IPS DF 6.9 (cell line): ENCODE measurements around the gene TRIM44.

ENCODE experiments used
- DNase-seq: peaks from one replicate; pipeline ENCODE4 v3.0.0-alpha.2; 2013; ENCODE audit warnings: low read depth, low spot score
- H3K27ac ChIP-seq: one replicate; pipeline ENCODE4 v1.5.1; 2013; ENCODE audit warnings: low read length, control low read depth
- H3K27me3 ChIP-seq: 2 replicates; pipeline ENCODE4 v1.6.1; 2013; ENCODE audit warnings: mild to moderate bottlenecking, low read length; ENCODE audit not compliant: control insufficient read depth, insufficient read depth
- H3K36me3 ChIP-seq: 2 replicates; pipeline ENCODE4 v1.6.1; 2013; ENCODE audit warnings: low read length; ENCODE audit not compliant: control insufficient read depth, insufficient read depth
- H3K4me1 ChIP-seq: 2 replicates; pipeline ENCODE4 v1.6.1; 2013; ENCODE audit warnings: low read length; ENCODE audit not compliant: control insufficient read depth, insufficient read depth
- H3K4me3 ChIP-seq: 2 replicates; pipeline ENCODE4 v1.5.1; 2013; ENCODE audit warnings: mild to moderate bottlenecking, low read length
- H3K9me3 ChIP-seq: 2 replicates; pipeline ENCODE4 v1.6.1; 2013; ENCODE audit warnings: low read length, inconsistent platforms; ENCODE audit not compliant: control insufficient read depth, insufficient read depth
- WGBS: extraction: QIAGEN DNeasy Blood & Tissue Kit; methylation state at CpG from one replicate; pipeline ENCODE4 v1.1.7; 2013; ENCODE audit warnings: mixed read lengths, missing lambda C conversion rate; ENCODE audit not compliant: insufficient read length, insufficient coverage; 5-methylcytosine and 5-hydroxymethylcytosine counted together

The TRIM44 gene

DNA sequence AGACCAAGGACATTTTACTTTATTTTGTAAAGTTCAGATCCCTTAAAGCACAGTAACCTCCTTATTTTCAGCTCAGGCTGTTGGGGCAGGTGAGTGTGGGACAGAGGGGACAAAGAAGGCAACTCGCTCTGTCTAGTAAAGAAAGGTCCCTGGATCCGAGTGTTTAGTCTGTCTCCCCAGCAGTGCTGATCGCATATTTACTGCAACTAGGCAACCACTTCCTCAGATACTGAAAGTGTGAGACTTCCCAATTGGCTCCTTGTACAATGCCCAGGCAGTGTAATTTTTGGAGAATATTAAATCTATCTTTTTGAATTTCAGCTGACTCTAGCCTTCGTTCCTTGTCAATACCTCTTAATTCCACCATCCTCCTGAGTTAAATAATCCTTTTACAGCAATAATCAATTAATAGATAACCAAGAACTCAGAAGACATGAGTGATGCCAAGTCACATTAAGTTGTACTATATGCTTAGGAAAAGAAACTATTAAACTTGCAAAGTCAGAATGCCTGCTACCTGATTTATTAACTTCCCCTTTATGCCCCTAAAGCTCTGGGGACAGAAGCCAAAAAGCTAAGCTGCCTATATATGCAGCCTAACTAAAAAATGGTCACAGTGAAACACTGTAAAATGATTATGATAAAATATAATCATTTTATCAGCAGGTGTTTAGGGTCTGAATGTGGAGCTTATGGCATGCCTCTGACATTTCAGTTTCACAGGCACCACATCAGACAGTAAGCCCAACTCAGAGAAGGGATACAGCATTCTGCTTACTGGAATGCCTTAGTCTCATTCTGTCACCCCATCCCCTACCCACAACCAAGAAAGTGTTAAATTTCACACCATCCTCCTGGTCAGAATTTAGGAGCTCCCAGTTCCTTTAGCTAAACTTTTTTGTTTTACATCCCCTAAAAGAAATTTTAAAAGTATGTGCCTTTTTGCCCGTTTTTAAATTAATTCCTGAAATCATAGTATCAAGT, 138.7 kb downstream of the TRIM44 start:
- Histone ChIP-seq H3K4me1 (no peaks in the 10 kb centered on the region), H3K27ac (no peak overlapping the region), H3K27me3 (no peaks in the 10 kb centered on the region), H3K36me3 (no peaks in the 10 kb centered on the region), H3K9me3 (no peaks in the 10 kb centered on the region), H3K4me3 (no peak overlapping the region)
- no CpG with 5 or more reads among the region's 5 CpGs for WGBS
- no peak for DNase-seq

DNA sequence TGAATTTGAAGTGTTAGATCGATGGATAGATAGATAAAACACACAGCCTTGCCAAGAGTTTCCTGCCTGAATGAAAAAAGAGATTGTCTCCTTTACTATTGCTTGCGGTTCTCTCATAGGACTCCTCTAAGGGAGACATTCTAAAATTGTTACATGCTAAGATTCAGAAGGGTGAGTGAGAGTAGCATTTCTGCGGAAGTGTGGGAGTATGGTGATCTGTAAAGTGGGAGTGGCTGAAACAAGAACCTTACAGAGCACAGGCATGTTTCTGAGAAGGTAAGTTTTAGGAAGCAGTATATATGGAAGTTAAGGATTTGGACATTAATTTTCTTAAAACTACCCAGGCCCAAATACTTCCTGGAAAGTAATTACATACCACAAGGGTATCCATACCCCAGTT, 139.6 kb downstream of the TRIM44 start:
- Histone ChIP-seq H3K4me3 (no peak overlapping the region), H3K27ac (no peak overlapping the region), H3K27me3 (no peaks in the 10 kb centered on the region), H3K4me1 (no peaks in the 10 kb centered on the region), H3K9me3 (no peaks in the 10 kb centered on the region), H3K36me3 (no peaks in the 10 kb centered on the region)
- no CpG with 5 or more reads among the region's 3 CpGs for WGBS
- DNase-seq = no peak

DNA sequence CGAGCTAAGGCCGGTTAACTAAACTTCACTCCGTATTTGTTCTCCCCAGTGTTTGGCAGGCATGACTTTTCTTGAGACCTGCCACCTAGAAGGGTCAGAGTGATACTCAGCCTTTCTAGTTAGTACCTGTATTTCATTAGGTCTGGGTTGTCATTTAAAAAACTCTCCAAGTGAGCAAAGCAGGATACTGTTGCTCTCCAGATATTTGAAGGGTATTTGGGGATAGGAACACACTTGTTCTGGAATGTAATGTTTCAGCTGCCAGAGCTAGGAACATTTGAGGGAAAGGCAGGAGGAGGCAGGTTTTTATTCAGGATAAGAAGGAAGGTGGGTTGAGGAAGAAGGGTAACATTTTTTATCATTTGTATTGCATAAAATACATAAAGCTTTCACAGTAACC, 140.1 kb downstream of the TRIM44 start:
- no peaks in the 10 kb centered on the region for H3K4me1 ChIP-seq
- no peaks in the 10 kb centered on the region for H3K9me3 ChIP-seq
- no peak overlapping the region for H3K4me3 ChIP-seq
- H3K27me3 ChIP-seq = no peaks in the 10 kb centered on the region
- no peak for DNase-seq
- no peak overlapping the region for H3K27ac ChIP-seq
- no CpG with 5 or more reads among the region's 3 CpGs for WGBS
- no peaks in the 10 kb centered on the region for H3K36me3 ChIP-seq

DNA sequence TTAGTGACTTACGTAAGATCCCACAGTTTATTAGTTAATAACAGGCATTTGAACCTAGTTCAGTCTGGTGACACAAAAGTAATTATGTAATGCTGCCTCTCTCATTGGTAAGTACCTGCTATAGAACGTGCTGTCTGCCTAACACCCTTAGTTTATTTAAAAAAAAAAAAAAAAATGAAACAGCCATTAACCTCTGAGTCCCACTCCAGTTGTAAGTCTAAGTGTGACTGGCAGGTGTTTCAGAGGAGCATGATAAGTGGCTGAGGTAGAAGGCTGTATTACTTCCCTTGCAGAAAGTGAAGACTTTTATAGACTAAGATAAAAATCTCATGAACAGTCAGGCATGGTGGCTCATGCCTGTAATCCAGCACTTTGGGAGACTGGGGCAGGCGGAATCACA, 140.5 kb downstream of the TRIM44 start:
- H3K36me3 ChIP-seq = no peaks in the 10 kb centered on the region
- H3K27me3 ChIP-seq = no peaks in the 10 kb centered on the region

DNA sequence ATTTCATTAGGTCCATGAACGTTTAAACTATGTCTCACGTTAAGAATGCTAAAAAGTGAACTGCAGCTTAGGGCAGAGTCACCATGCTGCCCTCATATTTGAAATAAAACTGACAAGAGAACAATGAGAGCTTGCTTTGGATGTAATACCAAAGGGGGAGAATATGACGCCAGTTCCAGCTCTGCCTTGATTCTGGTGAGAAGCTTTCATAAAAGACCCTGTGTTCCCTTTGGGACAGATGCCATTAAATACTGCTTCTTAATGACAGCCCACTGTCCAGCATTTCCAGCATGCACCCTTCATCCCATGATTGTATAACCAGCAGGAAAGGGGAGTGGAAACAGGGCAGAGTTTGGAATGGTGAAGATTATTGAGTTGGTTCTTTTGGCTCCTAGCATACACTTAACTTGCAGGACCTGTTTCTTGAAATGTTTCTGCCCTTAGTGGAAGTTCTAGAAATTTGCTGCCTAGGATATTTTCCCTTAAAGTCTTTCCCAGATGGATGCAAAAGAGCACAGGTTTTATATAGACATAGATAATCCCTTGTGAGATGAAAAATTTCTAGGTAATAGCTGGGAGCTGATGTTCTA, 142.0 kb downstream of the TRIM44 start:
- Histone ChIP-seq H3K4me1 (no peaks in the 10 kb centered on the region), H3K27me3 (no peaks in the 10 kb centered on the region), H3K36me3 (no peaks in the 10 kb centered on the region), H3K27ac (no peak overlapping the region), H3K4me3 (no peak overlapping the region), H3K9me3 (no peaks in the 10 kb centered on the region)
- WGBS = no CpG with 5 or more reads among the region's 3 CpGs
- no peak for DNase-seq

More for the DNA sequence above, 140.5 kb downstream of the TRIM44 start:
- Histone ChIP-seq H3K9me3 (no peaks in the 10 kb centered on the region), H3K27ac (no peak overlapping the region), H3K4me1 (no peaks in the 10 kb centered on the region), H3K4me3 (no peak overlapping the region)
- no CpG with 5 or more reads among the region's 3 CpGs for WGBS
- no peak for DNase-seq

DNA sequence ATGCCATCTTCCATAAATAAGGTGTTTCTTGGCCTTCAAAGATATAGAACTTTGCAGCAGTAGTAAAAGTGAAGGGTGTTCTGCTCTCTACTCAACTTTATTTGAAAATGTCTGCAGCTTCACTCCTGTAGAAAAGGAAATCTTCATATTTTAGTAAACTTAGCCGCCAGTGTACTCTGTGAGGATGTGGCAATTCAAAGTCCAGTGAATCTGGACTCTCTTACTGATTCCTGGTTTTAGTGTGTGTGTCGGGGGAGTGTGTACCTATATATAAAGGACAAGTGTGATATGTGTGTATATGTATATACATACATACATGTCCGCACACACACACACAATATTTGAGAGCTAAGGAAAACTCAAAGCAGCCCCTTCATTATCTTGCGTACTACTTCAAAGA, 147.0 kb downstream of the TRIM44 start:
- Histone ChIP-seq H3K36me3 (no peaks in the 10 kb centered on the region), H3K4me3 (no peak overlapping the region), H3K27ac (no peak overlapping the region), H3K27me3 (no peaks in the 10 kb centered on the region), H3K4me1 (no peaks in the 10 kb centered on the region), H3K9me3 (no peaks in the 10 kb centered on the region)
- WGBS = no CpG with 5 or more reads among the region's 4 CpGs
- no peak for DNase-seq

DNA sequence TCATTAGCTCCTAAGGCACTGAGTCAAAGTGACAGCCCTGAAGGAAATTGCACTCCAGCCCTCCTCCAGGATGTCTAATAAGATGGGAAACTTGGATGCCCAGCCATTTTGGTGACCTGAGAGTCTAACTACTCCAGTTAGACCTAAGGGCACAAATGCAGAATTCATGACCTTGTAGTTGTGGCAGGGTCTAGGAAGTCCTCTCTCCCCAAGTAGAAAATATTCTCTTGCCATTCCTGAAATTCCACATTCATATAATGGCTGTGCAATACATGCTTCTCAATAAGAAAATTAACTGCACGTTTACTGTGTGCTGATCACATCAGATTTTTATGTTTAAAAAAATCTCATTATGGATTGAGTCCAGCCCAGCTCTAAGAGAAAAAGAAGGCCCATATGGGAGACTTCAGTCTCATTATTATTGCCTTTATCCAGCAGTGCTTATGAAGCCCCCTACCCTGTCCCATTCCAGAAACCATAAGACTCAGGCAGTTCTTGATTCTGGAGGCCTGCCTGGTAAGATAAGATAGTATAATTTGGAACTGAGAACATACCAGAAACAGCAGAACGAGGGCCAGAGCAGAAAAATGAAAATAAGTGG, 147.6 kb downstream of the TRIM44 start:
- Histone ChIP-seq H3K27ac (no peak overlapping the region), H3K27me3 (no peaks in the 10 kb centered on the region; the same call in 1 of the 2 replicates), H3K36me3 (no peaks in the 10 kb centered on the region), H3K4me1 (no peaks in the 10 kb centered on the region), H3K4me3 (no peak overlapping the region), H3K9me3 (no peaks in the 10 kb centered on the region)
- DNase-seq = no peak
- no CpG with 5 or more reads among the region's 2 CpGs for WGBS

DNA sequence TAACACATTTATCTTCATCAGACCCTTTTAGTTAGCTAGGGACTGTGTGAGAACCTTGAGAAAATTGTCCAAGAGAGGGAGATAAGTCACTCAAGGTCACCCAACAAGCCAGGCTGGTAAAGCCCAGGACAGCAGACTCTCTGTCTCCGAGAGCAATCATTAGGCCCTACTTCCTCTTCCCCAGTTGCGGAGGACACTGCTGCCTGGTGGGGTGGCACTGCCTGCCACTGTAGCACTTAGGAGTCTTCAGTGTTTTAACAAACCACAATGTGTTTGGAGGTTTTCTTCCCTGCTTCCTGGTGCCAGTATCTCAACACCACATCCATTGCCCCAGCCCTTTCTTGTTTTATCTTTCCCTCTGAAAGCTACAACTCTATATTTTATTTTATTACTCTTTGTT, 149.2 kb downstream of the TRIM44 start:
- H3K27ac ChIP-seq = no peak overlapping the region
- H3K4me3 ChIP-seq = no peak overlapping the region
- no peaks in the 10 kb centered on the region for H3K9me3 ChIP-seq
- WGBS = no CpG with 5 or more reads among the region's 2 CpGs
- DNase-seq = no peak
- no peaks in the 10 kb centered on the region; the same call in 1 of the 2 replicates for H3K27me3 ChIP-seq
- no peaks in the 10 kb centered on the region for H3K4me1 ChIP-seq
- no peaks in the 10 kb centered on the region for H3K36me3 ChIP-seq

DNA sequence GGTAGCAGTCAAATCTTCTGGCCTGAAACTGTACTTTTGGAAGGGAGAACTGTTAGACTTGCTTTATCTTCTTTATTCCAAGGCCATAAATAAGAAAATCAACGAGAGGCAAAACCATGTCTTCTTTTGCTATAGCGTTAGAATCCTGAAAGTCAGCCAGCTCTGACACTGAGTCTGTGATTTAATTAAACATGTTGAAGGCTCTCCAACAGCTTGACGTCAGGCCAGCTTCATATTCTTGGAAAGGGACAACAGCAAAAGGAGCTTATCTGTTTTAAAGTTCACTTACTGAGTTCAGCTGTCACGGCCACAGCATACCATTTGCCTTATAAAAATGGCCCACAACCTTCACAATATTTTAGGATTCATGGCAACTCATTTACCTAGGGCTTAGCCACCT, 150.3 kb downstream of the TRIM44 start:
- H3K9me3 ChIP-seq = no peaks in the 10 kb centered on the region
- DNase-seq = no peak

DNA sequence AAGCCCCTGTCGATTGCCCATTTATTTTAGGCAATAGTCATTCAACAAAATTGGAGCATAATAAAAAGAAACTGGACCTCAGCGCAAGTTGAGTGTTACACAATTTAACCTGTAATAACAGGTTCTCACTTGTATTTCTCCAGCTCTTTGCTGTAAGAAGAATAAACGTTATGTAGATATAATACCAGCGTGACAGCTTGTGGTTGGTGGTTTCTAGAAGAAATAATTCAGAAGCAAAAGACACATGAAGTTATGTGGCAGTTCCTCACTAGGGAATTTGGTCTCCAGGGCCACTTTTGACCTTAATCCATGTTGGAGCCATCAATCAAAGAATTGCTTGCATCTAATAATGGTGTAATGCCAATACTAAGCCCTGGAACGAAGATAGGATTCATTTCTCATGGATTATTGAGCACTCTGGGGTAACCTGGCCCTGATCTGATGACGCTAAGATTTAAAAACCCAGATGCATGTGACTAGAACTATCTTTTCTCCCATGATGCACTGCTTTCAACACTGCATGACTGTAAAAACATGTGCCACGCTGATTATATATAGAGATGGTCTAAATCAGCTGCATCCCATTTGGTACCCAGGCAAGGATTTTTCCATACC, 151.6 kb downstream of the TRIM44 start:
- WGBS = no CpG with 5 or more reads among the region's 7 CpGs
- no peak for DNase-seq

More for the DNA sequence above, 150.3 kb downstream of the TRIM44 start:
- no peaks in the 10 kb centered on the region for H3K4me1 ChIP-seq
- no peaks in the 10 kb centered on the region for H3K36me3 ChIP-seq
- no peaks in the 10 kb centered on the region; the same call in 1 of the 2 replicates for H3K27me3 ChIP-seq
- H3K4me3 ChIP-seq = no peak overlapping the region
- H3K27ac ChIP-seq = no peak overlapping the region
- WGBS = no CpG with 5 or more reads among the region's 4 CpGs

More for the DNA sequence above, 151.6 kb downstream of the TRIM44 start:
- no peaks in the 10 kb centered on the region for H3K36me3 ChIP-seq
- H3K4me1 ChIP-seq = no peaks in the 10 kb centered on the region
- no peak overlapping the region for H3K4me3 ChIP-seq
- no peaks in the 10 kb centered on the region; the same call in 1 of the 2 replicates for H3K27me3 ChIP-seq
- H3K27ac ChIP-seq = no peak overlapping the region
- no peaks in the 10 kb centered on the region for H3K9me3 ChIP-seq
